ENCODE measurements around the gene SMIM12. TPM values are rescaled to one million over a fixed set of nuclear protein-coding genes. Genes with fewer than 3 reads are reported as not detected.

The SMIM12 gene
- total and polyA plus RNA-seq, 2 of the 8 experiments (the other 6 are each of a cell fraction or from before 2014, with no cell fraction given) = 40.9 to 49.2 TPM

DNA sequence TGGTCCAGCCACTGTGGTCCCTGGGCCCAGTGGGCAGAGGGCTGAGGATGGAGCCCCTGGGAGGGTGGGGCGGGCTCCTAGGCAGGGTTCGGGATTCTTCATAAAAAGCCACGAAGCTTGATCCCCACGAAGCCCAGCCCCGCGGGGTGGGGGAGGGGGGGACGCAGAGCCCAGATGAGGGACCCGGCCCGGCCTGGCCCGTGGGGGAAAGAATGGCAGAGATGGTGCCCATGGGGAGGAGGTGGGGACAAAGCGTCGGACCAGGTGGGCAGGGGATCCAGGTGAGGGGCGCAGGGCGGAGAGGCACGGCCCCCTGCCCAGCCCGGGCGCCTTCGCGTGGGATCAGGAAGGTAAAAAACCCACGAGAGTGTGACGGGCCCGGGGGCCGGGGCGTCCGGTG is 6.0 kb upstream of the SMIM12 start:
- Histone ChIP-seq H3K23me2 (ENCODE audit: low read depth, low read length) (peaks cover 7% of the 10 kb centered on the region; the same call in 1 of the 2 replicates), H3K4ac (replicated peaks; ENCODE audit: insufficient read length, low read depth, low read length) (no peak overlapping the region), H3K9ac (replicated peaks in 1 of 4; ENCODE audit: extremely low read depth in 1 of 4, low read depth in 3 of 4, low read length in 3 of 4) (peak overlapping the region; percentile 27 to 70 (median 55); a peak in 6 of 7 replicates), H3K27ac (ENCODE audit: low read depth, low read length) (no peak overlapping the region), H4K5ac (ENCODE audit: insufficient read length, low read depth, low read length) (peak overlapping the region; percentile 3), H2AFZ (ENCODE audit: low read length) (no peak overlapping the region), H2BK12ac (ENCODE audit: low read depth, low read length) (no peak overlapping the region), H3K18ac (ENCODE audit: extremely low read depth, low read length) (no peak overlapping the region; the same call in 1 of the 2 replicates), H2BK20ac (ENCODE audit: low read length) (no peak overlapping the region), H4K91ac (replicated peaks; ENCODE audit: insufficient read length, low read length) (no peak overlapping the region), H3K27me3 (replicated peaks in 1 of 4; ENCODE audit: control insufficient read depth in 3 of 4, extremely low read depth in 1 of 4, insufficient read depth in 3 of 4, low read length in 3 of 4) (peaks cover 0 to 11% (median 4%) of the 10 kb centered on the region in 4 experiments; a peak in 2 of 7 replicates), H2BK120ac (replicated peaks; ENCODE audit: low read depth, low read length) (no peak overlapping the region), H3K4me3 (ENCODE audit: extremely low read depth in 1 of 4, insufficient read depth in 2 of 4, low read depth in 3 of 4, low read length in 4 of 4) (peak overlapping the region; percentile 33 to 69 (median 62)), H3K9me3 (ENCODE audit: insufficient read depth in 2 of 2, low read depth in 1 of 2, low read length in 1 of 2) (no peaks in the 10 kb centered on the region), H4K8ac (ENCODE audit: extremely low read depth, insufficient read depth, low read length) (peak overlapping the region; percentile 94; the same call in 1 of the 2 replicates), H3K36me3 (ENCODE audit: control insufficient read depth in 2 of 4, insufficient read depth in 4 of 4, low read length in 3 of 4) (no peaks in the 10 kb centered on the region), H3K23ac (ENCODE audit: insufficient read length) (no peak overlapping the region), H4K20me1 (replicated peaks in 1 of 2; ENCODE audit: control insufficient read depth in 1 of 2, insufficient read depth in 2 of 2, low read length in 2 of 2) (peaks cover 0 to 3% of the 10 kb centered on the region in 2 experiments), H3K14ac (ENCODE audit: insufficient read length) (no peak overlapping the region), H3K79me1 (ENCODE audit: low read depth, low read length) (no peaks in the 10 kb centered on the region), H3K4me1 (replicated peaks in 1 of 4; ENCODE audit: control insufficient read depth in 3 of 4, insufficient read depth in 4 of 4, low read length in 3 of 4) (peaks cover 0 to 7% (median 3%) of the 10 kb centered on the region in 4 experiments; a peak in 4 of 7 replicates), H3K56ac (replicated peaks; ENCODE audit: insufficient read length, low read depth, low read length) (no peak overlapping the region), H3K4me2 (ENCODE audit: insufficient read depth in 1 of 2, low read depth in 2 of 2, low read length in 2 of 2) (peak overlapping the region; percentile 55 to 72), H2AK5ac (ENCODE audit: low read depth, low read length) (no peak overlapping the region), H3K79me2 (ENCODE audit: control insufficient read depth in 1 of 2, insufficient read depth in 2 of 2, low read length in 2 of 2) (no peaks in the 10 kb centered on the region), H2BK15ac (ENCODE audit: low read length) (no peak overlapping the region), H2BK5ac (ENCODE audit: low read depth, low read length) (no peak overlapping the region)
- CTCF ChIA-PET (ENCODE audit: partially characterized antibody) = interaction anchor here (0.9 to 9.6 kb wide), 14 partner anchors 10 to 154 kb away, joined by 3 to 103 read pairs (median 4); no protein-coding TSS in a partner anchor
- POLR2A ChIA-PET (ENCODE audit: partially characterized antibody) = interaction anchor here (1.3 to 2.7 kb wide), 4 partner anchors 9 to 20 kb away, joined by 4 to 11 read pairs (median 4); no protein-coding TSS in a partner anchor
- WGBS, 2 experiments (ENCODE audit: extremely low coverage in 1 of 2, insufficient coverage in 1 of 2, insufficient read length in 1 of 2, insufficient replicate concordance in 2 of 2, low coverage in 1 of 2, low lambda C conversion rate in 2 of 2, missing lambda C conversion rate in 1 of 2) = 41% methylated on average over 10 of the region's 25 CpGs; no CpG with 5 or more reads in 1 of the 2 experiments
- no peak for DNase-seq (ENCODE audit: low read depth in 1 of 2, low spot score in 2 of 2)
- TF ChIP-seq SP4 (IDR thresholded peaks at IDR 0.05; ENCODE audit: low read length) = no peak
- TF ChIP-seq TAF1 (IDR thresholded peaks at IDR 0.05; ENCODE audit: low read depth, low read length) = no peak; the same call in 1 of the 2 replicates
- no peak for FAIRE-seq
